H1 (cell line): ENCODE results near the gene C10orf95. TPM values are rescaled to one million over a fixed set of nuclear protein-coding genes. Genes with fewer than 3 reads are reported as not detected.

Experiments used
- CTCF ChIA-PET: fragments of 300-600 bp; sonication (Branson Sonifier 250); formaldehyde crosslinking; loops from one replicate; lab custom pipeline; 2021; ENCODE audit not compliant: partially characterized antibody; lab: Charles Lee
- POLR2A ChIA-PET: fragments of 300-600 bp; sonication (Branson Sonifier 250); formaldehyde crosslinking; loops from one replicate; lab custom pipeline; 2021; ENCODE audit warnings: inconsistent platforms; ENCODE audit not compliant: partially characterized antibody; lab: Charles Lee
- DNase-seq, 2 experiments: peaks; one replicate each; pipeline versions ENCODE4 v3.0.0 to v3.0.0-alpha.2; 2010 to 2022; ENCODE audit warnings: low spot score in 2 of 2, low read depth in 1 of 2, mixed read lengths in 1 of 2
- FAIRE-seq: peaks from 2 replicates; lab custom pipeline; 2011; peaks lifted over from hg19 to GRCh38; lab: Jason Lieb, UNC
- H2AFZ ChIP-seq: 2 replicates; pipeline ENCODE4 v1.8.1; 2012; ENCODE audit warnings: low read length, inconsistent platforms
- H2AK5ac ChIP-seq: 2 replicates; pipeline ENCODE4 v1.6.1; 2013; ENCODE audit warnings: low read depth, low read length
- H2BK120ac ChIP-seq: replicated peaks from 2 replicates; pipeline ENCODE3; 2013; ENCODE audit warnings: low read depth, low read length, inconsistent platforms
- H2BK12ac ChIP-seq: 2 replicates; pipeline ENCODE4 v1.6.1; 2013; ENCODE audit warnings: low read depth, low read length
- H2BK15ac ChIP-seq: 2 replicates; pipeline ENCODE4 v1.6.1; 2013; ENCODE audit warnings: low read length
- H2BK20ac ChIP-seq: 2 replicates; pipeline ENCODE4 v1.6.1; 2013; ENCODE audit warnings: low read length
- H2BK5ac ChIP-seq: 2 replicates; pipeline ENCODE4 v1.6.1; 2013; ENCODE audit warnings: low read depth, low read length
- H3K14ac ChIP-seq: 2 replicates; pipeline ENCODE4 v1.6.1; 2013; ENCODE audit warnings: inconsistent platforms; ENCODE audit not compliant: insufficient read length
- H3K18ac ChIP-seq: 2 replicates; pipeline ENCODE4 v1.6.1; 2013; ENCODE audit warnings: low read length; ENCODE audit errors: extremely low read depth
- H3K23ac ChIP-seq: 2 replicates; pipeline ENCODE4 v1.6.1; 2013; ENCODE audit warnings: inconsistent platforms; ENCODE audit not compliant: insufficient read length
- H3K23me2 ChIP-seq: 2 replicates; pipeline ENCODE4 v1.6.1; 2013; ENCODE audit warnings: low read depth, low read length
- H3K27ac ChIP-seq: 2 replicates; pipeline ENCODE4 v1.6.1; 2011; ENCODE audit warnings: low read depth, low read length, inconsistent platforms
- H3K27me3 ChIP-seq, 4 experiments: replicated peaks in 1 of 4; 1 replicate in 1 of 4; 2 replicates in 3 of 4; pipeline versions ENCODE4 v1.6.1 to v1.8.1; 2011 to 2013; ENCODE audit warnings: low read length in 3 of 4, mild to moderate bottlenecking in 3 of 4, inconsistent platforms in 2 of 4, mixed read lengths in 2 of 4, moderate library complexity in 1 of 4; ENCODE audit not compliant: control insufficient read depth in 3 of 4, insufficient read depth in 3 of 4; ENCODE audit errors: extremely low read depth in 1 of 4
- H3K36me3 ChIP-seq, 4 experiments: 2 replicates each; pipeline versions ENCODE4 v1.6.1 to v1.8.1; 2011 to 2013; ENCODE audit warnings: mild to moderate bottlenecking in 4 of 4, low read length in 3 of 4, moderate library complexity in 2 of 4, control low read depth in 1 of 4, inconsistent platforms in 1 of 4; ENCODE audit not compliant: insufficient read depth in 4 of 4, control insufficient read depth in 2 of 4
- H3K4ac ChIP-seq: replicated peaks from 2 replicates; pipeline ENCODE3; 2013; ENCODE audit warnings: low read length, low read depth, mixed read lengths, inconsistent platforms; ENCODE audit not compliant: insufficient read length
- H3K4me1 ChIP-seq, 4 experiments: replicated peaks in 1 of 4; 1 replicate in 1 of 4; 2 replicates in 3 of 4; pipeline versions ENCODE4 v1.6.1 to v1.8.1; 2011 to 2013; ENCODE audit warnings: low read length in 3 of 4, inconsistent platforms in 2 of 4, mixed read lengths in 1 of 4; ENCODE audit not compliant: insufficient read depth in 4 of 4, control insufficient read depth in 3 of 4
- H3K4me2 ChIP-seq, 2 experiments: 2 replicates each; pipeline versions ENCODE4 v1.6.1 to v1.8.1; 2011 to 2013; ENCODE audit warnings: low read depth in 2 of 2, low read length in 2 of 2, control low read depth in 1 of 2, inconsistent platforms in 1 of 2, mild to moderate bottlenecking in 1 of 2; ENCODE audit not compliant: insufficient read depth in 1 of 2
- H3K4me3 ChIP-seq, 4 experiments: fragments of 200-600, 300-600 bp in 1 of 4; sonication (generic), shearing (Covaris generic), sonication (Bioruptor Twin) in 1 of 4; 2 replicates each; pipeline versions ENCODE4 v1.5.1 to v1.8.1; 2011 to 2016; ENCODE audit warnings: low read length in 4 of 4, low read depth in 3 of 4, control low read depth in 2 of 4, inconsistent platforms in 2 of 4, mild to moderate bottlenecking in 2 of 4, mixed read lengths in 1 of 4, moderate library complexity in 1 of 4; ENCODE audit not compliant: insufficient read depth in 2 of 4; ENCODE audit errors: extremely low read depth in 1 of 4
- H3K56ac ChIP-seq: replicated peaks from 2 replicates; pipeline ENCODE3; 2013; ENCODE audit warnings: low read depth, mild to moderate bottlenecking, mixed read lengths, low read length, inconsistent platforms; ENCODE audit not compliant: insufficient read length
- H3K79me1 ChIP-seq: 2 replicates; pipeline ENCODE4 v1.6.1; 2013; ENCODE audit warnings: low read depth, low read length, control low read depth
- H3K79me2 ChIP-seq, 2 experiments: 2 replicates each; pipeline versions ENCODE4 v1.6.1 to v1.8.1; 2012 to 2013; ENCODE audit warnings: low read length in 2 of 2, mild to moderate bottlenecking in 2 of 2, inconsistent platforms in 1 of 2; ENCODE audit not compliant: insufficient read depth in 2 of 2, control insufficient read depth in 1 of 2
- H3K9ac ChIP-seq, 4 experiments: replicated peaks in 1 of 4; 1 replicate in 1 of 4; 2 replicates in 3 of 4; pipeline versions ENCODE4 v1.6.1 to v1.8.1; 2011 to 2013; ENCODE audit warnings: low read depth in 3 of 4, low read length in 3 of 4, control low read depth in 2 of 4, mild to moderate bottlenecking in 2 of 4, moderate library complexity in 2 of 4, inconsistent platforms in 1 of 4; ENCODE audit errors: extremely low read depth in 1 of 4
- H3K9me3 ChIP-seq, 2 experiments: 2 replicates each; pipeline versions ENCODE4 v1.6.1 to v1.8.1; 2012 to 2013; ENCODE audit warnings: mild to moderate bottlenecking in 2 of 2, moderate library complexity in 2 of 2, control low read depth in 1 of 2, inconsistent platforms in 1 of 2, low read depth in 1 of 2, low read length in 1 of 2, mixed read lengths in 1 of 2; ENCODE audit not compliant: insufficient read depth in 2 of 2
- H4K20me1 ChIP-seq, 2 experiments: replicated peaks in 1 of 2; 2 replicates each; pipeline versions ENCODE3 to v1.8.1; 2011 to 2013; ENCODE audit warnings: inconsistent platforms in 2 of 2, low read length in 2 of 2, mild to moderate bottlenecking in 1 of 2; ENCODE audit not compliant: insufficient read depth in 2 of 2, control insufficient read depth in 1 of 2
- H4K5ac ChIP-seq: 2 replicates; pipeline ENCODE4 v1.6.1; 2013; ENCODE audit warnings: low read length, low read depth, mixed read lengths, inconsistent platforms; ENCODE audit not compliant: insufficient read length
- H4K8ac ChIP-seq: 2 replicates; pipeline ENCODE4 v1.8.0; 2013; ENCODE audit warnings: mild to moderate bottlenecking, moderate library complexity, low read length, inconsistent platforms; ENCODE audit not compliant: insufficient read depth; ENCODE audit errors: extremely low read depth
- H4K91ac ChIP-seq: replicated peaks from 2 replicates; pipeline ENCODE3; 2013; ENCODE audit warnings: low read length, mixed read lengths, inconsistent platforms; ENCODE audit not compliant: insufficient read length
- CBX8 ChIP-seq: fragments of 300-800, 300-1000 bp; sonication (generic); IDR thresholded peaks from 2 replicates; pipeline ENCODE4 v1.7.1; 2016; ENCODE audit warnings: low read depth, low read length, borderline replicate concordance
- CHD1 ChIP-seq: IDR thresholded peaks from 2 replicates; pipeline ENCODE4 v1.6.1; 2012; ENCODE audit warnings: low read depth, low read length, improper control_type of control experiment
- JUN ChIP-seq: IDR thresholded peaks from 2 replicates; pipeline ENCODE4 v1.6.1; 2011; ENCODE audit warnings: low read depth, mild to moderate bottlenecking, improper control_type of control experiment, low read length
- JUND ChIP-seq: IDR thresholded peaks from 2 replicates; pipeline ENCODE4 v1.6.1; 2011; ENCODE audit warnings: mild to moderate bottlenecking, improper control_type of control experiment, low read length
- KDM4A ChIP-seq: IDR thresholded peaks from one replicate; pipeline ENCODE4 v1.7.1; 2012; ENCODE audit warnings: low read depth, mild to moderate bottlenecking, moderate library complexity, low read length, inconsistent platforms; ENCODE audit not compliant: severe bottlenecking
- NRF1 ChIP-seq: IDR thresholded peaks from 2 replicates; pipeline ENCODE4 v1.6.1; 2011; ENCODE audit warnings: mild to moderate bottlenecking, low read depth, low read length, improper control_type of control experiment
- WGBS, 2 experiments: shearing (Covaris generic) in 1 of 2; methylation state at CpG; one replicate each; pipeline versions ENCODE4 v1.1.6 to v1.1.7; 2013 to 2015; ENCODE audit warnings: low lambda C conversion rate in 2 of 2, mixed read lengths in 2 of 2, inconsistent platforms in 1 of 2, low coverage in 1 of 2, missing lambda C conversion rate in 1 of 2; ENCODE audit not compliant: insufficient replicate concordance in 2 of 2, insufficient coverage in 1 of 2, insufficient read length in 1 of 2; ENCODE audit errors: extremely low coverage in 1 of 2, missing lambda C conversion rate in 1 of 2; 5-methylcytosine and 5-hydroxymethylcytosine counted together
- polyA plus RNA-seq, 7 experiments: library from polyadenylated mRNA; depleted of rRNA in 3 of 7; stranded (reverse) in 5 of 7; unstranded in 2 of 7; fragments of >200 nt in 5 of 7; fragments of 200-250 nt in 2 of 7; gene quantifications; 1 replicate in 5 of 7; 2 replicates in 1 of 7; 4 replicates in 1 of 7; pipeline versions ENCODE4 v1.2.1 to v1.2.3, GENCODE V29; 2011 to 2013; ENCODE audit warnings: missing spikeins in 2 of 7, mixed read lengths in 2 of 7
- total RNA-seq: library from RNA; stranded (reverse); fragmentation: NEBNext Ultra II Directional; extraction: Animal tissue kit (Norgen Biotek cat#: 25700); gene quantifications from 2 replicates; pipeline ENCODE4 v1.2.1, GENCODE V29; 2021
- TF ChIP-seq, protein P1 (sequence below), 3 experiments: IDR thresholded peaks; 1 replicate in 2 of 3; 2 replicates in 1 of 3; pipeline versions ENCODE4 v1.5.1 to v1.6.1; 2011; ENCODE audit warnings: low read length in 3 of 3, mild to moderate bottlenecking in 3 of 3, inconsistent platforms in 2 of 3, low read depth in 1 of 3, moderate library complexity in 1 of 3; ENCODE audit not compliant: insufficient read depth in 1 of 3; ENCODE audit errors: control extremely low read depth in 1 of 3
- TF ChIP-seq, protein P2 (sequence below): IDR thresholded peaks from 2 replicates; pipeline ENCODE4 v1.6.1; 2012; ENCODE audit warnings: low read length, inconsistent platforms

C10orf95 gene
- total and polyA plus RNA-seq, 2 of the 8 experiments (the other 6 are each of a cell fraction or from before 2014, with no cell fraction given): 0.34 to 0.48 TPM

DNA sequence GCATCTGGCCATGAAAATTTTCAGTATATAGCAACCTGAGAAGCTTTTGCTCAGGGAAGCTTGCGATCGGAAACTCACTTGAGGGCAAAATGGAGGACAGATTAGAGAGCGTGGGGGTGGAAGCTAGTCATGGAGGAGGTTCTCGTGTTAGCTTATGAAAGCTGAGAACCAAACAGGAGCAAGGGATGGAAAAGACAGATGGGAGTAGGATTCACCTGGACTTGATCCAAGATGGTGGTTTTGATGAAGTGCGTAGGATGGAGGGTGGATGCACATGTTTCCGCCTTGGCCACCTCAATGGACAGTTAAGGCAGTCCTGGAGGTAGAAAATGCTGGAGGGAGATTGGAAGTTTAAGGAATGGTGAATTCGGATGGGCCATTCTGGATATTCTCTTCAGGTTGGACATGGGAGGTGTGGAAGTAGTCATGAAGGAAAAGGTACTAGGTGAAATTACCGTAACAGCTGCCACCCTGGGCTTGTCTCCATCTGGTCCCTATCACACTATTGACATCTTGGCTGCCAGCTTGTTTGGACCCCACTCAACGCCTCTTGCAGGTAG lies 6.3 kb upstream of the C10orf95 start:
- no peaks in the 10 kb centered on the region for H4K20me1 ChIP-seq
- H3K79me1 ChIP-seq: peaks cover under 1% of the 10 kb centered on the region; the same call in 1 of the 2 replicates
- CTCF ChIA-PET: interaction anchor here (0.9 to 2.6 kb wide), 6 partner anchors 16 to 227 kb away, joined by 3 to 9 read pairs (median 3); no protein-coding TSS in a partner anchor
- TF ChIP-seq, protein P1, sequence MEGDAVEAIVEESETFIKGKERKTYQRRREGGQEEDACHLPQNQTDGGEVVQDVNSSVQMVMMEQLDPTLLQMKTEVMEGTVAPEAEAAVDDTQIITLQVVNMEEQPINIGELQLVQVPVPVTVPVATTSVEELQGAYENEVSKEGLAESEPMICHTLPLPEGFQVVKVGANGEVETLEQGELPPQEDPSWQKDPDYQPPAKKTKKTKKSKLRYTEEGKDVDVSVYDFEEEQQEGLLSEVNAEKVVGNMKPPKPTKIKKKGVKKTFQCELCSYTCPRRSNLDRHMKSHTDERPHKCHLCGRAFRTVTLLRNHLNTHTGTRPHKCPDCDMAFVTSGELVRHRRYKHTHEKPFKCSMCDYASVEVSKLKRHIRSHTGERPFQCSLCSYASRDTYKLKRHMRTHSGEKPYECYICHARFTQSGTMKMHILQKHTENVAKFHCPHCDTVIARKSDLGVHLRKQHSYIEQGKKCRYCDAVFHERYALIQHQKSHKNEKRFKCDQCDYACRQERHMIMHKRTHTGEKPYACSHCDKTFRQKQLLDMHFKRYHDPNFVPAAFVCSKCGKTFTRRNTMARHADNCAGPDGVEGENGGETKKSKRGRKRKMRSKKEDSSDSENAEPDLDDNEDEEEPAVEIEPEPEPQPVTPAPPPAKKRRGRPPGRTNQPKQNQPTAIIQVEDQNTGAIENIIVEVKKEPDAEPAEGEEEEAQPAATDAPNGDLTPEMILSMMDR (IDR thresholded peaks at IDR 0.05; ENCODE audit: control extremely low read depth in 1 of 3, insufficient read depth in 1 of 3, low read depth in 1 of 3, low read length in 3 of 3): no peak
- no peak for TF ChIP-seq CBX8
- TF ChIP-seq, protein P2, sequence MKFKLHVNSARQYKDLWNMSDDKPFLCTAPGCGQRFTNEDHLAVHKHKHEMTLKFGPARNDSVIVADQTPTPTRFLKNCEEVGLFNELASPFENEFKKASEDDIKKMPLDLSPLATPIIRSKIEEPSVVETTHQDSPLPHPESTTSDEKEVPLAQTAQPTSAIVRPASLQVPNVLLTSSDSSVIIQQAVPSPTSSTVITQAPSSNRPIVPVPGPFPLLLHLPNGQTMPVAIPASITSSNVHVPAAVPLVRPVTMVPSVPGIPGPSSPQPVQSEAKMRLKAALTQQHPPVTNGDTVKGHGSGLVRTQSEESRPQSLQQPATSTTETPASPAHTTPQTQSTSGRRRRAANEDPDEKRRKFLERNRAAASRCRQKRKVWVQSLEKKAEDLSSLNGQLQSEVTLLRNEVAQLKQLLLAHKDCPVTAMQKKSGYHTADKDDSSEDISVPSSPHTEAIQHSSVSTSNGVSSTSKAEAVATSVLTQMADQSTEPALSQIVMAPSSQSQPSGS: no peak
- TF ChIP-seq KDM4A: no peak
- no peak for TF ChIP-seq CHD1
- no peak for TF ChIP-seq JUND
- TF ChIP-seq NRF1: no peak
- no peak for TF ChIP-seq JUN

More for the DNA sequence above, 6.3 kb upstream of the C10orf95 start:
- Histone ChIP-seq H2AK5ac (0 out of 2 replicates have a peak overlapping the region, but pooled peaks have one; percentile 13), H3K9ac (no peak overlapping the region), H4K91ac (peak overlapping the region; percentile 38), H3K23me2 (peaks cover 2% of the 10 kb centered on the region; the same call in 1 of the 2 replicates), H3K27ac (no peak overlapping the region), H3K4me1 (peaks cover 8 to 29% (median 18%) of the 10 kb centered on the region in 4 experiments), H4K5ac (no peak overlapping the region), H2AFZ (no peak overlapping the region), H3K23ac (no peak overlapping the region), H3K4me2 (no peak overlapping the region), H4K8ac (no peak overlapping the region), H2BK20ac (peak overlapping the region; percentile 80; the same call in 1 of the 2 replicates), H3K18ac (no peak overlapping the region; the same call in none of the 2 replicates), H3K9me3 (no peaks in the 10 kb centered on the region), H3K56ac (no peak overlapping the region), H2BK15ac (0 out of 2 replicates have a peak overlapping the region, but pooled peaks have one; percentile 72), H2BK5ac (no peak overlapping the region), H3K36me3 (peaks cover 0 to 24% (median 4%) of the 10 kb centered on the region in 4 experiments; a peak in 5 of 8 replicates), H3K4me3 (no peak overlapping the region), H2BK12ac (no peak overlapping the region), H3K4ac (no peak overlapping the region), H3K79me2 (peaks cover 0 to 3% of the 10 kb centered on the region in 2 experiments; a peak in 1 of 4 replicates), H3K27me3 (peaks cover 0 to 5% (median 0%) of the 10 kb centered on the region in 4 experiments; a peak in 1 of 7 replicates), H2BK120ac (no peak overlapping the region), H3K14ac (no peak overlapping the region)
- 92% methylated on average over 9 of the region's 9 CpGs; no CpG with 5 or more reads in 1 of the 2 experiments for WGBS, 2 experiments
- POLR2A ChIA-PET: interaction anchor here (1.3 to 5.7 kb wide), 2 partner anchors 13 to 36 kb away, joined by 3 to 41 read pairs; partner anchors contain the start of gene FBXL15
- no peak for DNase-seq
- no peak for FAIRE-seq
